ENCODE results near the gene RIPPLY2.

DNA sequence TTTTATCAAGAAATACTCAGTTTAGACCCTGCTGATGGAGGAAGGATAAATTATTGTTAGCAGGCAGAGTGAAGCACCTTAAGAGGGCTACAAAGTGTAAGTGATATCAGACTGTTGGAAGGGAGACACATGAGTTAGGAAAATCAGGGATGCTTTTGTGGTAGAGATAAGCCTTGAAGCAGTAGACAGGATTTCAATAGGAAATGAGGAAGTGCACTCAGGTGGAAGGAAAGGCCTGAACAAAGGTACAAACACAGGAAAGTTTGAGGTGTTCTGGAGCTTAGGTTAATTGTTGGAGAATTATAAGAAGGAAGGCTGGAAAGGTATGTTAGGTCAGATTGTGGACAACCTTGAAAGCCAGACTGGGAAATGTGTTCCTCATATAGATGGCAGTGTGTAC is 13.9 kb downstream of the RIPPLY2 start:
- TF ChIP-seq POLR2A (IDR thresholded peaks at IDR 0.05; ENCODE audit: low read depth, low read length) (no peak), POLR2AphosphoS5 (IDR thresholded peaks at IDR 0.05; ENCODE audit: low read depth, low read length) (no peak), TAF1 (IDR thresholded peaks at IDR 0.05; ENCODE audit: borderline replicate concordance, low read depth, low read length) (no peak)

All from GM12892 (cell line).